HCT116 (cell line): Measurements from ENCODE around the gene TLX2. TPM values are rescaled to one million over a fixed set of nuclear protein-coding genes. Genes with fewer than 3 reads are reported as not detected.

Experiments used
- ATAC-seq: fragments of 200-7000 bp; cut with Tn5 transposase; 2 replicates; pipeline ENCODE4 v1.9.1; 2020; ENCODE audit warnings: mild to moderate bottlenecking, moderate library complexity
- BruUV-seq: library from RNA; stranded (reverse); fragments of 400-500 nt; replicated peaks from 2 replicates; lab custom pipeline; 2021; lab: Mats Ljungman, UMichigan
- CTCF ChIA-PET: fragments of 300-600 bp; sonication (Branson Sonifier 250); formaldehyde crosslinking; loops from one replicate; lab custom pipeline; 2021; ENCODE audit warnings: antibody characterized with exemption; lab: Charles Lee
- POLR2A ChIA-PET: fragments of 300-600, 350-600 bp; sonication (Branson Sonifier 250); formaldehyde crosslinking; loops from one replicate; lab custom pipeline; 2021; ENCODE audit warnings: antibody characterized with exemption; lab: Charles Lee
- RAD21 ChIA-PET, 2 experiments: fragments of 300-600 bp; sonication (Branson Sonifier 250); formaldehyde crosslinking; loops; one replicate each; lab custom pipeline; 2023; ENCODE audit warnings: low total read pairs in 2 of 2; ENCODE audit not compliant: uncharacterized antibody in 2 of 2, unreplicated experiment in 2 of 2, low non-redundant PET in 1 of 2; lab: Charles Lee
- DNase-seq: peaks from one replicate; pipeline ENCODE4 v3.0.0-alpha.2; 2010; ENCODE audit warnings: low read depth, low spot score
- H2AFZ ChIP-seq: fragments of 200-600 bp; shearing (Covaris generic), sonication (generic); 2 replicates; pipeline ENCODE4 v1.6.1; 2017; ENCODE audit warnings: low read depth, mixed run types, mixed read lengths, antibody characterized with exemption, low read length; ENCODE audit not compliant: poor library complexity, severe bottlenecking
- H3K27ac ChIP-seq: 2 replicates; pipeline ENCODE4 v1.5.1; 2012; ENCODE audit warnings: low read depth, low read length
- H3K27me3 ChIP-seq: fragments of 200-600 bp; sonication (generic); 2 replicates; pipeline ENCODE4 v1.6.1; 2016; ENCODE audit warnings: mixed run types, low read length, mixed read lengths; ENCODE audit not compliant: insufficient read depth
- H3K36me3 ChIP-seq, 2 experiments: fragments of 200-500 bp in 1 of 2; fragments of 200-600 bp in 1 of 2; sonication (Bioruptor generic) in 1 of 2; sonication (generic) in 1 of 2; 2 replicates each; pipeline versions ENCODE4 v1.5.1 to v1.6.1; 2014 to 2016; ENCODE audit warnings: low read length in 2 of 2, inconsistent platforms in 1 of 2, mixed read lengths in 1 of 2, mixed run types in 1 of 2; ENCODE audit not compliant: insufficient read depth in 2 of 2, control insufficient read depth in 1 of 2
- H3K4me1 ChIP-seq, 2 experiments: fragments of 200-600 bp in 1 of 2; sonication (generic) in 1 of 2; 2 replicates each; pipeline versions ENCODE4 v1.5.1 to v1.6.1; 2012 to 2017; ENCODE audit warnings: low read length in 2 of 2, inconsistent platforms in 1 of 2, mild to moderate bottlenecking in 1 of 2, mixed read lengths in 1 of 2, mixed run types in 1 of 2, moderate library complexity in 1 of 2; ENCODE audit not compliant: insufficient read depth in 2 of 2, control insufficient read depth in 1 of 2
- H3K4me2 ChIP-seq: fragments of 200-600 bp; sonication (generic); 2 replicates; pipeline ENCODE4 v1.6.1; 2017; ENCODE audit warnings: mixed run types, low read length, mixed read lengths
- H3K4me3 ChIP-seq, 2 experiments: fragments of 200-600 bp in 1 of 2; sonication (generic) in 1 of 2; replicated peaks in 1 of 2; 2 replicates each; pipeline ENCODE4 v1.5.1; 2011 to 2016; ENCODE audit warnings: low read length in 2 of 2, control low read depth in 1 of 2, low read depth in 1 of 2, mild to moderate bottlenecking in 1 of 2, mixed read lengths in 1 of 2, mixed run types in 1 of 2
- H3K79me2 ChIP-seq: fragments of 200-600 bp; sonication (generic); 2 replicates; pipeline ENCODE4 v1.6.1; 2017; ENCODE audit warnings: mild to moderate bottlenecking, mixed run types, low read length, moderate library complexity, mixed read lengths; ENCODE audit not compliant: insufficient read depth
- H3K9ac ChIP-seq: fragments of 200-600 bp; sonication (generic); 2 replicates; pipeline ENCODE4 v1.6.1; 2016; ENCODE audit warnings: low read length, mixed read lengths
- H3K9me2 ChIP-seq: fragments of 200-600 bp; sonication (generic), shearing (Covaris generic); 2 replicates; pipeline ENCODE4 v1.6.1; 2017; ENCODE audit warnings: mixed run types, mild to moderate bottlenecking, moderate library complexity; ENCODE audit not compliant: insufficient read depth
- H3K9me3 ChIP-seq, 2 experiments: fragments of 200-500 bp in 1 of 2; fragments of 200-600 bp in 1 of 2; sonication (Bioruptor generic) in 1 of 2; sonication (generic) in 1 of 2; 2 replicates each; pipeline ENCODE4 v1.6.1; 2014 to 2017; ENCODE audit warnings: low read length in 2 of 2, mixed read lengths in 2 of 2, inconsistent platforms in 1 of 2, low read depth in 1 of 2, mild to moderate bottlenecking in 1 of 2, mixed run types in 1 of 2, moderate library complexity in 1 of 2; ENCODE audit not compliant: control insufficient read depth in 1 of 2, insufficient read depth in 1 of 2
- H4K20me1 ChIP-seq: fragments of 200-600 bp; sonication (generic), shearing (Covaris generic); 2 replicates; pipeline ENCODE4 v1.6.1; 2017; ENCODE audit warnings: mixed run types, mild to moderate bottlenecking, moderate library complexity; ENCODE audit not compliant: insufficient read depth
- ATF3 ChIP-seq: IDR thresholded peaks from 2 replicates; pipeline ENCODE4 v1.6.1; 2012
- CBX3 ChIP-seq: IDR thresholded peaks from 2 replicates; pipeline ENCODE4 v1.6.1; 2012; ENCODE audit warnings: low read depth
- CEBPB ChIP-seq: IDR thresholded peaks from 2 replicates; pipeline ENCODE4 v1.6.1; 2012; ENCODE audit warnings: low read depth
- ELF1 ChIP-seq: IDR thresholded peaks from 2 replicates; pipeline ENCODE4 v1.6.1; 2012; ENCODE audit warnings: low read depth, borderline replicate concordance
- EZH2 ChIP-seq: fragments of 200-600 bp; sonication (generic); IDR thresholded peaks from 2 replicates; pipeline ENCODE4 v1.6.1; 2017; ENCODE audit warnings: antibody characterized with exemption, mixed run types
- FOSL1 ChIP-seq: IDR thresholded peaks from 2 replicates; pipeline ENCODE4 v1.6.1; 2012; ENCODE audit warnings: low read depth
- JUND ChIP-seq: IDR thresholded peaks from 2 replicates; pipeline ENCODE4 v1.6.1; 2012
- POLR2A ChIP-seq: IDR thresholded peaks from 2 replicates; pipeline ENCODE4 v1.7.0; 2011; ENCODE audit warnings: borderline replicate concordance; ENCODE audit not compliant: insufficient read depth, insufficient read length; ENCODE audit errors: extremely low read depth
- POLR2AphosphoS5 ChIP-seq: IDR thresholded peaks from 2 replicates; pipeline ENCODE4 v1.6.1; 2011; ENCODE audit warnings: mild to moderate bottlenecking, low read depth, low read length, moderate library complexity
- RAD21 ChIP-seq: IDR thresholded peaks from 2 replicates; pipeline ENCODE4 v1.6.1; 2012; ENCODE audit warnings: low read depth, mild to moderate bottlenecking
- SP1 ChIP-seq: IDR thresholded peaks from 2 replicates; pipeline ENCODE4 v1.6.1; 2012; ENCODE audit warnings: low read depth
- SRF ChIP-seq: IDR thresholded peaks from 2 replicates; pipeline ENCODE4 v1.6.1; 2012; ENCODE audit warnings: low read depth
- TCF7L2 ChIP-seq: IDR thresholded peaks from 2 replicates; pipeline ENCODE4 v1.7.0; 2011; ENCODE audit warnings: borderline replicate concordance, inconsistent platforms; ENCODE audit not compliant: insufficient read depth, insufficient read length; ENCODE audit errors: extremely low read depth
- ZBTB33 ChIP-seq: IDR thresholded peaks from 2 replicates; pipeline ENCODE4 v1.6.1; 2011; ENCODE audit warnings: mild to moderate bottlenecking, low read length, moderate library complexity; ENCODE audit not compliant: insufficient replicate concordance; ENCODE audit errors: extremely low read depth
- ZFX ChIP-seq: fragments of 450-650 bp; IDR thresholded peaks from 2 replicates; pipeline ENCODE4 v1.6.1; 2017
- ZNF274 ChIP-seq: fragments of 200-500 bp; sonication (Bioruptor generic); IDR thresholded peaks from 2 replicates; pipeline ENCODE4 v1.6.1; 2014; ENCODE audit warnings: mild to moderate bottlenecking, low read depth, low read length, inconsistent platforms
- intact Hi-C: fragments of 100-400 bp; cut with micrococcal nuclease; formaldehyde crosslinking; loops from 2 replicates; pipeline ENCODE4 v1.10.0; 2022
- total RNA-seq: library from RNA; stranded (reverse); gene quantifications from one replicate; pipeline ENCODE4 v1.2.1, GENCODE V29; 2021; ENCODE audit not compliant: unreplicated experiment
- TF ChIP-seq, protein P1 (sequence below), 3 experiments: fragments of 200-600 bp in 1 of 3; sonication (generic) in 1 of 3; IDR thresholded peaks in 2 of 3; conservative IDR thresholded peaks in 1 of 3; 2 replicates each; pipeline ENCODE4 v1.5.1; 2012 to 2017; ENCODE audit warnings: low read depth in 2 of 3, low read length in 2 of 3, antibody characterized with exemption in 1 of 3, borderline replicate concordance in 1 of 3, control low read depth in 1 of 3, mild to moderate bottlenecking in 1 of 3, mixed read lengths in 1 of 3, mixed run types in 1 of 3, moderate library complexity in 1 of 3; ENCODE audit not compliant: insufficient read depth in 1 of 3

TLX2 gene
- total RNA-seq, 1 experiment from 2014 or later = not detected

GRCh38 chr2:74566076-74566753, 52.0 kb downstream of the TLX2 start:
- Histone ChIP-seq H3K79me2 (no peaks in the 10 kb centered on the region), H3K4me1 (peaks cover 0 to 7% of the 10 kb centered on the region in 2 experiments; a peak in 1 of 4 replicates), H3K27me3 (no peaks in the 10 kb centered on the region), H3K9me3 (no peaks in the 10 kb centered on the region), H3K27ac (no peak overlapping the region), H4K20me1 (no peaks in the 10 kb centered on the region), H3K36me3 (no peaks in the 10 kb centered on the region), H3K4me3 (no peak overlapping the region), H2AFZ (no peak overlapping the region), H3K9ac (no peak overlapping the region), H3K4me2 (no peak overlapping the region), H3K9me2 (no peaks in the 10 kb centered on the region)
- no peak for DNase-seq
- intact Hi-C loops = no loop called here
- TF ChIP-seq TCF7L2 = no peak
- TF ChIP-seq, protein P1, sequence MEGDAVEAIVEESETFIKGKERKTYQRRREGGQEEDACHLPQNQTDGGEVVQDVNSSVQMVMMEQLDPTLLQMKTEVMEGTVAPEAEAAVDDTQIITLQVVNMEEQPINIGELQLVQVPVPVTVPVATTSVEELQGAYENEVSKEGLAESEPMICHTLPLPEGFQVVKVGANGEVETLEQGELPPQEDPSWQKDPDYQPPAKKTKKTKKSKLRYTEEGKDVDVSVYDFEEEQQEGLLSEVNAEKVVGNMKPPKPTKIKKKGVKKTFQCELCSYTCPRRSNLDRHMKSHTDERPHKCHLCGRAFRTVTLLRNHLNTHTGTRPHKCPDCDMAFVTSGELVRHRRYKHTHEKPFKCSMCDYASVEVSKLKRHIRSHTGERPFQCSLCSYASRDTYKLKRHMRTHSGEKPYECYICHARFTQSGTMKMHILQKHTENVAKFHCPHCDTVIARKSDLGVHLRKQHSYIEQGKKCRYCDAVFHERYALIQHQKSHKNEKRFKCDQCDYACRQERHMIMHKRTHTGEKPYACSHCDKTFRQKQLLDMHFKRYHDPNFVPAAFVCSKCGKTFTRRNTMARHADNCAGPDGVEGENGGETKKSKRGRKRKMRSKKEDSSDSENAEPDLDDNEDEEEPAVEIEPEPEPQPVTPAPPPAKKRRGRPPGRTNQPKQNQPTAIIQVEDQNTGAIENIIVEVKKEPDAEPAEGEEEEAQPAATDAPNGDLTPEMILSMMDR (IDR thresholded peaks at IDR 0.05 in 2 of 3, conservative IDR thresholded peaks at IDR 0.05 in 1 of 3; ENCODE audit: borderline replicate concordance in 1 of 3, insufficient read depth in 1 of 3, low read depth in 2 of 3, low read length in 2 of 3) = no peak
- no peak for TF ChIP-seq EZH2
- no peak for TF ChIP-seq POLR2AphosphoS5
- no peak for TF ChIP-seq CEBPB
- TF ChIP-seq ATF3 = no peak
- TF ChIP-seq POLR2A = no peak
- TF ChIP-seq RAD21 = no peak
- no peak for TF ChIP-seq FOSL1
- no peak for TF ChIP-seq ZFX
- TF ChIP-seq SP1 = no peak
- TF ChIP-seq ZBTB33 = no peak
- no peak for TF ChIP-seq ELF1
- no peak for TF ChIP-seq SRF
- no peak for TF ChIP-seq ZNF274
- TF ChIP-seq JUND = no peak
- no peak for TF ChIP-seq CBX3
- no TSS peak for BruUV-seq
- ATAC-seq = no peak
- ChIA-PET POLR2A (interaction anchor here (1.9 kb wide), 1 partner anchor 7 kb away, joined by 5 read pairs; no protein-coding TSS in a partner anchor), RAD21 (no interaction called here), CTCF (no interaction called here)
